ENCODE data around the gene RNF103.

DNA sequence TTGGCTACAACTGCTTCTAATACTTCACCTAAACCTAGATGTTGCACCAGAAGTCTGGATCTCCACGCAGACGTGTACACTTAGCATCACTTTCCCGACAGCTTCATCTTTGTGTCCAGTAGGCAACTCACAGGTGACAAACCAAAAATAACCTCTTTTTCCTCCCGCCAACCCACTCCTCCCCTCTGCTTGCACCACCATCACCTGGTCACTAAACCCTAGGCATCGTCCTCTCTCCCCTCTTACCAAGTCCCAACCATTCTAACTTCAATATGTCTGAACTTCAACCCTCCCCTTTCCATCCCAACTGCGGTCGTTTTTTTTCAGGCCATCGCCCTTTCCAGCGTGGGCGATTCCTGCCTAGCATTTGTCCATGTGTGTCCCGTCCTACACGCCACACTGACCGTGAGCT, 60.0 kb downstream of the RNF103 start:
- TF ChIP-seq, protein P1, sequence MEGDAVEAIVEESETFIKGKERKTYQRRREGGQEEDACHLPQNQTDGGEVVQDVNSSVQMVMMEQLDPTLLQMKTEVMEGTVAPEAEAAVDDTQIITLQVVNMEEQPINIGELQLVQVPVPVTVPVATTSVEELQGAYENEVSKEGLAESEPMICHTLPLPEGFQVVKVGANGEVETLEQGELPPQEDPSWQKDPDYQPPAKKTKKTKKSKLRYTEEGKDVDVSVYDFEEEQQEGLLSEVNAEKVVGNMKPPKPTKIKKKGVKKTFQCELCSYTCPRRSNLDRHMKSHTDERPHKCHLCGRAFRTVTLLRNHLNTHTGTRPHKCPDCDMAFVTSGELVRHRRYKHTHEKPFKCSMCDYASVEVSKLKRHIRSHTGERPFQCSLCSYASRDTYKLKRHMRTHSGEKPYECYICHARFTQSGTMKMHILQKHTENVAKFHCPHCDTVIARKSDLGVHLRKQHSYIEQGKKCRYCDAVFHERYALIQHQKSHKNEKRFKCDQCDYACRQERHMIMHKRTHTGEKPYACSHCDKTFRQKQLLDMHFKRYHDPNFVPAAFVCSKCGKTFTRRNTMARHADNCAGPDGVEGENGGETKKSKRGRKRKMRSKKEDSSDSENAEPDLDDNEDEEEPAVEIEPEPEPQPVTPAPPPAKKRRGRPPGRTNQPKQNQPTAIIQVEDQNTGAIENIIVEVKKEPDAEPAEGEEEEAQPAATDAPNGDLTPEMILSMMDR (IDR thresholded peaks at IDR 0.05): no peak
- TF ChIP-seq POLR2A (IDR thresholded peaks at IDR 0.05): no peak

All from testis (tissue), 2 donors.